ENCODE measurements around the gene PITPNC1. TPM values are rescaled to one million over a fixed set of nuclear protein-coding genes. Genes with fewer than 3 reads are reported as not detected.

PITPNC1 gene
- total RNA-seq, 2 donors from 2014 or later, result 12.5 to 18.1 TPM

GRCh38 chr17:67549820-67550219, 172.7 kb downstream of the PITPNC1 start:
- Histone ChIP-seq H3K4me1 (peaks cover 0 to 36% of the 10 kb centered on the region in 2 donors), H3K27me3 (no peaks in the 10 kb centered on the region), H3K9me3 (no peaks in the 10 kb centered on the region), H3K36me3 (no peaks in the 10 kb centered on the region), H3K27ac (peak overlapping the region in 1 of 2 donors; percentile 29), H3K4me3 (no peak overlapping the region)
- TF ChIP-seq CTCF (IDR thresholded peaks at IDR 0.05), result no peak
- no peak for DNase-seq (ENCODE audit: low spot score)

DNA sequence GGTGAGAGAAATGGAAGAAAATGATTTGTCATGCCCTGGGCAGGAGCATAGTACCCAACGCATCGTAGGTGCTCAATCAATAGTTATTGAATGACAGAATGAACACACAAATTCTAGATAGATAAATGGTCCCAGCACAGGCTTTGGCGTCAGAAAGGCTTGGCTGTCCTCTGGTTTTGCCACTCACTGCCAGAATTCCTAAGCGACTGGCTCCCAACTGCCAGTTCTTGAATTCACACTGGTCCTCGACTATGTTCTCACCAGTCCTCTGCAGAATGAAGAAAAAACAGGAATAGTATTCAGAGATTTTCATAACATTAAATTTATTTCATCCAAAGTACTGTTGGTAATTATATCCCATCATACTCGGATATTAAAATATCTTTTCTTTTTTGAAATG, 177.6 kb downstream of the PITPNC1 start:
- no peak for TF ChIP-seq CTCF (IDR thresholded peaks at IDR 0.05)
- Histone ChIP-seq H3K36me3 (no peaks in the 10 kb centered on the region), H3K4me3 (no peak overlapping the region), H3K27ac (no peak overlapping the region), H3K27me3 (no peaks in the 10 kb centered on the region), H3K9me3 (no peaks in the 10 kb centered on the region), H3K4me1 (peaks cover 0 to 8% of the 10 kb centered on the region in 2 donors)
- DNase-seq (ENCODE audit: low spot score), result no peak

- no peak for DNase-seq (ENCODE audit: low spot score)
- Histone ChIP-seq H3K27ac (peak overlapping the region; percentile 3 to 17), H3K4me3 (no peak overlapping the region), H3K27me3 (no peaks in the 10 kb centered on the region), H3K4me1 (peaks cover 0 to 7% of the 10 kb centered on the region in 2 donors), H3K9me3 (no peaks in the 10 kb centered on the region), H3K36me3 (no peaks in the 10 kb centered on the region)
- TF ChIP-seq CTCF (IDR thresholded peaks at IDR 0.05), result no peak
These were observed 178.8 kb downstream of the PITPNC1 start for GRCh38 chr17:67555855-67556254.

- H3K27me3 ChIP-seq, result no peaks in the 10 kb centered on the region
- H3K36me3 ChIP-seq, result no peaks in the 10 kb centered on the region
- H3K9me3 ChIP-seq, result no peaks in the 10 kb centered on the region
- H3K4me1 ChIP-seq, result peaks cover 0 to 7% of the 10 kb centered on the region in 2 donors
- H3K4me3 ChIP-seq, result no peak overlapping the region
- no peak for DNase-seq (ENCODE audit: low spot score)
- H3K27ac ChIP-seq, result peak overlapping the region in 1 of 2 donors; percentile 9
- TF ChIP-seq CTCF (IDR thresholded peaks at IDR 0.05), result no peak
These were observed 180.2 kb downstream of the PITPNC1 start for GRCh38 chr17:67557052-67557845.

DNA sequence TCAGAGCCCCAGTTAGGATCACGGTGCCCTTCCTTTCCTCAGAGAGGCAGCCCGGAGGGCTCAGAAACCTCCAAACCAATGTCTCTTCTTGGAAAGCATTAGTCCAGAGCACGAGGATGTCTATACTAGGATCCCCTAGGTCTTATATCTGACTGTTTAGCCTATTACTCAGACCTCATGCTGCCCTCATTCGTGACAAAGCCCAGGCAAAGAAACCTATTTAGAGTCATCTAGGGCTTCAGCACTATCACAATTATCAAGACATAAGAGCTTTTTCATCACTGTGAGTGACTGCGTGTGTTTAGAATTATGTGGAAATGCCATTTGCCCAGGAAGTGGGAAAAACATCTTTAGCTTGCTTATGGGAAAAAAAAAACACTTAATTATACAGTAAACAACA, 180.8 kb downstream of the PITPNC1 start:
- H3K36me3 ChIP-seq, result no peaks in the 10 kb centered on the region
- TF ChIP-seq CTCF (IDR thresholded peaks at IDR 0.05), result no peak
- H3K4me1 ChIP-seq, result peaks cover 0 to 7% of the 10 kb centered on the region in 2 donors
- no peaks in the 10 kb centered on the region for H3K9me3 ChIP-seq
- peak overlapping the region in 1 of 2 donors; percentile 9 for H3K27ac ChIP-seq
- H3K4me3 ChIP-seq, result no peak overlapping the region
- no peak for DNase-seq (ENCODE audit: low spot score)
- H3K27me3 ChIP-seq, result no peaks in the 10 kb centered on the region

Measured in right atrium auricular region (tissue), 2 donors.